ENCODE data around the gene CARD19. TPM values are rescaled to one million over a fixed set of nuclear protein-coding genes. Genes with fewer than 3 reads are reported as not detected.

Gene CARD19
- total RNA-seq, 1 donor from 2014 or later, result 63.3 TPM

GRCh38 chr9:93051680-93052089 is 44.3 kb upstream of the CARD19 start:
- intact Hi-C loops (cut with DNase I), result no loop called here
- Histone ChIP-seq H3K9me3 (no peaks in the 10 kb centered on the region), H3K36me3 (no peaks in the 10 kb centered on the region), H3K27me3 (no peaks in the 10 kb centered on the region), H3K4me1 (no peaks in the 10 kb centered on the region), H3K4me3 (no peak overlapping the region), H3K27ac (peak overlapping the region; percentile 13)
- DNase-seq (ENCODE audit: extremely low spot score in 2 of 2), result no peak
- TF ChIP-seq CTCF (IDR thresholded peaks at IDR 0.05) (no peak), POLR2AphosphoS5 (IDR thresholded peaks at IDR 0.05; ENCODE audit: insufficient read depth in 1 of 2, low read depth in 1 of 2) (no peak), POLR2A (IDR thresholded peaks at IDR 0.05) (no peak)

GRCh38 chr9:93052791-93053540 is 43.1 kb upstream of the CARD19 start:
- DNase-seq (ENCODE audit: extremely low spot score in 2 of 2), result no peak
- Histone ChIP-seq H3K27ac (no peak overlapping the region), H3K4me1 (peaks cover 4% of the 10 kb centered on the region), H3K36me3 (no peaks in the 10 kb centered on the region), H3K27me3 (no peaks in the 10 kb centered on the region), H3K4me3 (no peak overlapping the region), H3K9me3 (no peaks in the 10 kb centered on the region)
- intact Hi-C loops (cut with DNase I), result no loop called here
- TF ChIP-seq POLR2A (IDR thresholded peaks at IDR 0.05) (no peak), POLR2AphosphoS5 (IDR thresholded peaks at IDR 0.05; ENCODE audit: insufficient read depth in 1 of 2, low read depth in 1 of 2) (no peak)

- intact Hi-C loops (cut with DNase I), result no loop called here
- Histone ChIP-seq H3K4me1 (peaks cover 13% of the 10 kb centered on the region), H3K27me3 (no peaks in the 10 kb centered on the region), H3K27ac (no peak overlapping the region), H3K4me3 (no peak overlapping the region), H3K36me3 (no peaks in the 10 kb centered on the region), H3K9me3 (no peaks in the 10 kb centered on the region)
- TF ChIP-seq POLR2A (IDR thresholded peaks at IDR 0.05) (no peak), POLR2AphosphoS5 (IDR thresholded peaks at IDR 0.05; ENCODE audit: insufficient read depth in 1 of 2, low read depth in 1 of 2) (no peak), CTCF (IDR thresholded peaks at IDR 0.05) (no peak)
- DNase-seq (ENCODE audit: extremely low spot score in 2 of 2), result no peak
Observed at GRCh38 chr9:93053781-93054331, 42.2 kb upstream of the CARD19 start.

- no peak for TF ChIP-seq POLR2A (IDR thresholded peaks at IDR 0.05)
- intact Hi-C loops (cut with DNase I), result no loop called here
- H3K27me3 ChIP-seq, result no peaks in the 10 kb centered on the region
- no peak for DNase-seq (ENCODE audit: extremely low spot score in 2 of 2)
- H3K36me3 ChIP-seq, result no peaks in the 10 kb centered on the region
- no peak overlapping the region for H3K27ac ChIP-seq
- H3K4me1 ChIP-seq, result peaks cover 22% of the 10 kb centered on the region
- no peaks in the 10 kb centered on the region for H3K9me3 ChIP-seq
- H3K4me3 ChIP-seq, result no peak overlapping the region
Observed at GRCh38 chr9:93054758-93055704, 41.0 kb upstream of the CARD19 start.

GRCh38 chr9:93057042-93057702 is 38.8 kb upstream of the CARD19 start:
- H3K27me3 ChIP-seq, result no peaks in the 10 kb centered on the region
- intact Hi-C loops (cut with DNase I), result no loop called here
- no peak overlapping the region for H3K27ac ChIP-seq
- no peaks in the 10 kb centered on the region for H3K9me3 ChIP-seq
- no peak for DNase-seq (ENCODE audit: extremely low spot score in 2 of 2)
- TF ChIP-seq POLR2AphosphoS5 (IDR thresholded peaks at IDR 0.05; ENCODE audit: insufficient read depth in 1 of 2, low read depth in 1 of 2), result no peak
- no peak for TF ChIP-seq CTCF (IDR thresholded peaks at IDR 0.05)
- TF ChIP-seq POLR2A (IDR thresholded peaks at IDR 0.05), result no peak
- peaks cover 36% of the 10 kb centered on the region for H3K4me1 ChIP-seq
- no peak overlapping the region for H3K4me3 ChIP-seq
- H3K36me3 ChIP-seq, result no peaks in the 10 kb centered on the region
